SU-DHL-6 (cell line): Measurements from ENCODE around the gene CKMT2.

ENCODE experiments used
- H2AFZ ChIP-seq: fragments of 200-600 bp; sonication (generic); 2 replicates; pipeline ENCODE4 v1.6.1; 2014; ENCODE audit warnings: low read depth, mild to moderate bottlenecking, moderate library complexity, mixed read lengths, antibody characterized with exemption, low read length; ENCODE audit not compliant: severe bottlenecking
- H3F3A ChIP-seq: fragments of 200-600 bp; shearing (Covaris generic); 2 replicates; pipeline ENCODE4 v1.6.0; 2016; ENCODE audit warnings: antibody characterized with exemption, mild to moderate bottlenecking; ENCODE audit not compliant: insufficient read depth
- H3K27ac ChIP-seq: fragments of 200-600 bp; sonication (generic); 2 replicates; pipeline ENCODE4 v1.5.1; 2016; ENCODE audit warnings: low read depth, mild to moderate bottlenecking, low read length, moderate library complexity, mixed read lengths
- H3K27me3 ChIP-seq: fragments of 200-600 bp; sonication (generic), shearing (Covaris generic); 2 replicates; pipeline ENCODE4 v1.6.0; 2014; ENCODE audit warnings: mild to moderate bottlenecking, low read length
- H3K36me3 ChIP-seq: fragments of 200-600 bp; sonication (generic); 2 replicates; pipeline ENCODE4 v1.6.1; 2014; ENCODE audit warnings: mild to moderate bottlenecking, low read length, mixed read lengths
- H3K4me2 ChIP-seq: fragments of 300-600, 200-600 bp; shearing (Covaris generic), sonication (generic); 2 replicates; pipeline ENCODE4 v1.6.0; 2014; ENCODE audit warnings: low read length, low read depth, mild to moderate bottlenecking; ENCODE audit not compliant: poor library complexity, severe bottlenecking
- H3K4me3 ChIP-seq: fragments of 200-600 bp; sonication (generic); 2 replicates; pipeline ENCODE4 v1.5.1; 2014; ENCODE audit warnings: antibody characterized with exemption, low read length, mild to moderate bottlenecking, mixed read lengths; ENCODE audit not compliant: insufficient read depth, poor library complexity, severe bottlenecking
- H3K79me2 ChIP-seq: fragments of 200-600 bp; sonication (generic); 2 replicates; pipeline ENCODE4 v1.6.1; 2014; ENCODE audit warnings: mild to moderate bottlenecking, low read length, moderate library complexity; ENCODE audit not compliant: insufficient read depth
- H3K9ac ChIP-seq: fragments of 200-600 bp; sonication (generic); 2 replicates; pipeline ENCODE4 v1.7.0; 2014; ENCODE audit warnings: mild to moderate bottlenecking, low read length
- H3K9me2 ChIP-seq: fragments of 200-600 bp; sonication (generic); replicated peaks from 2 replicates; pipeline ENCODE4 v1.6.1; 2014; ENCODE audit warnings: low read length; ENCODE audit not compliant: insufficient read depth
- H3K9me3 ChIP-seq: fragments of 200-600 bp; sonication (generic); 2 replicates; pipeline ENCODE4 v1.6.1; 2014; ENCODE audit warnings: low read length, mixed read lengths; ENCODE audit not compliant: insufficient read depth
- H4K20me1 ChIP-seq: fragments of 200-600 bp; sonication (generic); 2 replicates; pipeline ENCODE4 v1.6.1; 2014; ENCODE audit warnings: low read depth, mild to moderate bottlenecking, antibody characterized with exemption, low read length, moderate library complexity, mixed read lengths
- CTCF ChIP-seq: fragments of 200-600 bp; sonication (generic); IDR thresholded peaks from one replicate; pipeline ENCODE4 v1.5.1; 2017; ENCODE audit warnings: antibody characterized with exemption, mild to moderate bottlenecking, low read length, moderate library complexity; ENCODE audit not compliant: insufficient read depth, poor library complexity, severe bottlenecking
- EZH2phosphoT487 ChIP-seq: fragments of 200-600 bp; sonication (generic), shearing (Covaris generic); conservative IDR thresholded peaks from 2 replicates; pipeline ENCODE4 v1.6.1; 2018; ENCODE audit warnings: mild to moderate bottlenecking, antibody characterized with exemption, low read length, moderate library complexity, mixed read lengths

The CKMT2 gene

GRCh38 chr5:81308836-81309235, 75.7 kb downstream of the CKMT2 start:
- no peak overlapping the region for H3K9ac ChIP-seq
- no peak overlapping the region for H3K4me3 ChIP-seq
- no peak for TF ChIP-seq CTCF
- TF ChIP-seq EZH2phosphoT487 = no peak
- no peak overlapping the region for H2AFZ ChIP-seq
- no peaks in the 10 kb centered on the region for H3K27me3 ChIP-seq
- no peaks in the 10 kb centered on the region; the same call in 1 of the 2 replicates for H3K36me3 ChIP-seq
- H4K20me1 ChIP-seq = no peaks in the 10 kb centered on the region
- no peak overlapping the region for H3K4me2 ChIP-seq
- H3K9me2 ChIP-seq = no peaks in the 10 kb centered on the region
- no peak overlapping the region for H3K27ac ChIP-seq
- H3K9me3 ChIP-seq = no peaks in the 10 kb centered on the region
- H3F3A ChIP-seq = no peaks in the 10 kb centered on the region
- 0 out of 2 replicates have a peak, but pooled peaks cover under 1% of the 10 kb centered on the region for H3K79me2 ChIP-seq

DNA sequence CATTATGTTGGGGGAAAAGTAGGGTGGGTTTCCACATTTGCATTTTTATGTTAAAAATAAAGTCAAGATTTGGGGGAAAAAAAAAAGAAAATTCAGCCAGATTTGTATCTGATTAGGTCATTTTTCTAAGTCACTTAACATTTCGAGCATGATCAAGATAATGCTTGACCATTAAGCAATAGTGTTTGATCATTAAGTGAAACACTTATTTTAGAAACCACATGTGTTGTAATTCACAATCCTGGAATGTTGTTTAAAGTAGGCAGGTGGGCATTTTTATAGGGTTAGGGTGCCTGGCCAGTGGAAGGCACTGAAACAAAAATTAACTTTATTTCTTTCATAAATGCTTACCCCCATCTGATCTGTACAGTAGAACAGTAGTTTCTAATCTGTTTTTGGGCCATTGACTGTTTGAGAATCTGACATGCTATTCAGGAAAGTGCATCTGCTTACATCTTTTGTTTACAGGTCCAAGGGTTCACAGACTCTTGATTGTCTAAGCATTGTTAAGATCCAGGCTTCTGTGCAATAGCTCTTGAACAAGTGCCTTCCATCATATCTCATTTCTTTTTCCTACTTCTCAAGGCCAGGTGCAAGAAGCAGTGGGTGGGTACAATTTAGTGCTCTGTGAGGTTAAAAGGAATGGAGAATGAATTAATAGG, 77.4 kb downstream of the CKMT2 start:
- Histone ChIP-seq H3K27me3 (no peaks in the 10 kb centered on the region), H3K79me2 (no peaks in the 10 kb centered on the region), H2AFZ (no peak overlapping the region), H3K36me3 (no peaks in the 10 kb centered on the region; the same call in 1 of the 2 replicates), H3F3A (no peaks in the 10 kb centered on the region), H3K9ac (no peak overlapping the region), H3K4me3 (no peak overlapping the region), H3K27ac (no peak overlapping the region), H3K9me3 (no peaks in the 10 kb centered on the region), H3K4me2 (no peak overlapping the region), H4K20me1 (no peaks in the 10 kb centered on the region), H3K9me2 (no peaks in the 10 kb centered on the region)
- no peak for TF ChIP-seq EZH2phosphoT487
- TF ChIP-seq CTCF = no peak

DNA sequence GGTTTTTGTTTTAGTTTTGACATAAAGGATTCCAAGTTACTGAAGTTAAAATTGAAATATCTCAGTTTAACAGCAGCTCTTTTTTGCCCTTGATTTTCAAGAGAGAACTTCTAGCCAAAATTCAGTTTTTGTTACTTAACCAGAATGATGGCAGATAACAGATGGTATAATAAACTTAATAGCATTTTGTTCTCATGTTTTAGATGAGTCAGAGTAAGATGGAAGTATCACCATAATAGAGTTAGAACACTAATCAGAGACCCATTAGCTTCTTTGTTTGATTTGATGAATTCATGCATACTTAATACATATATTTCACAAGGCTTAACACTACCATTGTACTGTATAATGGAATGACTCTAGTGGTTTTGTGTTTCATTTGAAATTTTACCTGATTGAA, 80.2 kb downstream of the CKMT2 start:
- Histone ChIP-seq H3K79me2 (no peaks in the 10 kb centered on the region), H3K9ac (no peak overlapping the region), H3K36me3 (no peaks in the 10 kb centered on the region; the same call in 1 of the 2 replicates), H3K4me3 (no peak overlapping the region), H3K4me2 (no peak overlapping the region), H3F3A (no peaks in the 10 kb centered on the region), H4K20me1 (no peaks in the 10 kb centered on the region), H3K9me2 (no peaks in the 10 kb centered on the region), H2AFZ (no peak overlapping the region), H3K27me3 (no peaks in the 10 kb centered on the region), H3K27ac (no peak overlapping the region), H3K9me3 (no peaks in the 10 kb centered on the region)
- TF ChIP-seq EZH2phosphoT487 = no peak
- TF ChIP-seq CTCF = no peak
